ENCODE measurements around the gene HSPG2. TPM values are rescaled to one million over a fixed set of nuclear protein-coding genes. Genes with fewer than 3 reads are reported as not detected.
"Not testable (repeated sequence)": the region's sequence is repeated elsewhere in the genome, so short reads cannot be mapped to it uniquely, and the experiment has no call there.

The HSPG2 gene
- total RNA-seq, 1 donor from 2014 or later = 179 TPM

DNA sequence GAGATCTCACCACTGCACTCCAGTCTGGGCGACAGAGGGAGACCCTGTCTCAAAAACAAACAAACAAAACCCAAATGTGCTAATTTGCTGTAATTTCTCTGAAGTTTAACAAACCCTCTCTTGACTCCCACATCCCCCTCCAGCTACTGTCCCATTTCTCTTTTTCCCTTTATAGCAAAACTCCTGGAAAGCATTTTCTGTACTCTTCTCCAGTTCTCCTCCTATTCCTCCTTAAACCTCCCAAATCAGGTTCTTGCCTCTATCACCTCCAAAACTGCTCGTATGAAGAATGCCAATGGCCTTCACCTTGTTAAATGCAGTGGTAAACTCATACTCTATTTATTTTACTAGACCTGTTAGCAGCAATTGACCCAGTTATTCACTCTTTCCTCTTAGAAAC lies 150.5 kb downstream of the HSPG2 start:
- H3K27me3 ChIP-seq = no peaks in the 10 kb centered on the region
- TF ChIP-seq, protein P1, sequence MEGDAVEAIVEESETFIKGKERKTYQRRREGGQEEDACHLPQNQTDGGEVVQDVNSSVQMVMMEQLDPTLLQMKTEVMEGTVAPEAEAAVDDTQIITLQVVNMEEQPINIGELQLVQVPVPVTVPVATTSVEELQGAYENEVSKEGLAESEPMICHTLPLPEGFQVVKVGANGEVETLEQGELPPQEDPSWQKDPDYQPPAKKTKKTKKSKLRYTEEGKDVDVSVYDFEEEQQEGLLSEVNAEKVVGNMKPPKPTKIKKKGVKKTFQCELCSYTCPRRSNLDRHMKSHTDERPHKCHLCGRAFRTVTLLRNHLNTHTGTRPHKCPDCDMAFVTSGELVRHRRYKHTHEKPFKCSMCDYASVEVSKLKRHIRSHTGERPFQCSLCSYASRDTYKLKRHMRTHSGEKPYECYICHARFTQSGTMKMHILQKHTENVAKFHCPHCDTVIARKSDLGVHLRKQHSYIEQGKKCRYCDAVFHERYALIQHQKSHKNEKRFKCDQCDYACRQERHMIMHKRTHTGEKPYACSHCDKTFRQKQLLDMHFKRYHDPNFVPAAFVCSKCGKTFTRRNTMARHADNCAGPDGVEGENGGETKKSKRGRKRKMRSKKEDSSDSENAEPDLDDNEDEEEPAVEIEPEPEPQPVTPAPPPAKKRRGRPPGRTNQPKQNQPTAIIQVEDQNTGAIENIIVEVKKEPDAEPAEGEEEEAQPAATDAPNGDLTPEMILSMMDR (IDR thresholded peaks at IDR 0.05) = no peak
- TF ChIP-seq POLR2AphosphoS5 (IDR thresholded peaks at IDR 0.05; ENCODE audit: insufficient read depth in 1 of 2, low read depth in 1 of 2) (no peak), POLR2A (IDR thresholded peaks at IDR 0.05) (no peak)
- no peaks in the 10 kb centered on the region for H3K9me3 ChIP-seq
- H3K4me1 ChIP-seq = peaks cover 13% of the 10 kb centered on the region
- H3K36me3 ChIP-seq = no peaks in the 10 kb centered on the region
- intact Hi-C loops (cut with DNase I) = no loop called here
- no peak for DNase-seq (ENCODE audit: extremely low spot score in 2 of 2)
- H3K4me3 ChIP-seq = no peak overlapping the region
- no peak overlapping the region for H3K27ac ChIP-seq

DNA sequence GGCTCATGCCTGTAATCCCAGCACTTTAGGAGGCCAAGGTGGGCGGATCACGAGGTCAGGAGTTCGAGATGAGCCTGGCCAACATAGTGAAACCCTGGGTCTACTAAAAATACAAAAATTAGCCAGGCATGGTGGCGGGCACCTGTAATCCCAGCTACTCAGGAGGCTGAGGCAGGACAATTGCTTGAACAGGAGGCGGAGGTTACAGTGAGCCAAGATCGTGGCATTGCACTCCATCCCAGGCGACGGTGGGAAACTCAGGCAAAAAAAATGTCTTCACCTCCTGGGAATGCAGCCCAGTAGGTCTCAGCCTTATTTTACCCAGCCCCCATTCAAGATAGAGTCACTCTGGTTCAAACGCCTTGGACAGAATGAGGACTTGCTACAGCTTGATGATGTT lies 151.3 kb downstream of the HSPG2 start:
- H3K4me3 ChIP-seq; intact Hi-C loops (cut with DNase I); H3K36me3 ChIP-seq; DNase-seq (ENCODE audit: extremely low spot score in 2 of 2); H3K9me3 ChIP-seq; H3K27me3 ChIP-seq; H3K27ac ChIP-seq: not testable (repeated sequence)
- H3K4me1 ChIP-seq = peaks cover 22% of the 10 kb centered on the region

DNA sequence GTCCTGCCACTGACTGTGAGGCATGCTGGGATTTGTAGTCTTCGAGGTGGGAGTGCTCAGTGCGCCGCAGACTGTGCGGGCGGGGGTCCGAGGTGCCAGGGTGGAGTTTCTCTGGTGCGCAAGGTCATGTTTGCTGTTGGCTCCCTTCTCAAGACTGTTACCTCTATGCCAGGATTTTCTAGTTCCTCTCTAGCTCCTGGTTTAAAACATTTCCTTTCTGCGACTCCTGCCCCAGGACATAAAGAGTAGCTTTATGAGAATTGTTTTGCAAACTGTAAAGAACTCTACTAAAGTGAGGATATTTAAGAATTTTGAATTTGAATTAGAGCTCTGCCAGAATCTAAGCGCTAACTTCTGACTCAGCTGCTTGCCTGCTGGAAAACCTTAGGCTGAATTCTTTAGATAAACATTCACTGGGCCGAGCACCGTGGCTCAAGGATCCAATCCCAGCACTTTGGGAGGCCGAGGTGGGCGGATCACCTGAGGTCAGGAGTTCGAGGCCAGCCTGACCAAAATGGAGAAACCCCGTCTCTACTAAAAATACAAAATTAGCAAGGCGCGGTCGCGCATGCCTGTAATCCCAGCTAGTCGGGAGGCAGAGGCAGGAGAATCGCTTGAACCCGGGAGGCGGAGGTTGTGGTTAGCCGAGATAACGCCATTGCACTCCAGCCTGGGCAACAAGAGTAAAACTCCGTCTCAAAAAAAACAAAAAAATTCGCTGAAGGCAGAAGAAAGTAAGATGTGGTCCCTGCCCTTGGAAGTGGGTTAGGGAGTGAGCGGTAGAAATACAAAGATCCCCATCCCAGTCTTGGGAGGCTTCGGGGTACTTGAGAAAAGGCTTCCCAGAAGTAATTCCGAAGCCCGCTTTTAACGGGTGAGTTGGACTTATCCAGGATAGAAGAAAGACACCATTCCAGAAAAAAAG lies 153.2 kb downstream of the HSPG2 start:
- TF ChIP-seq POLR2AphosphoS5 (IDR thresholded peaks at IDR 0.05; ENCODE audit: insufficient read depth in 1 of 2, low read depth in 1 of 2) (no peak), POLR2A (IDR thresholded peaks at IDR 0.05) (no peak)
- no peaks in the 10 kb centered on the region for H3K27me3 ChIP-seq
- DNase-seq (ENCODE audit: extremely low spot score in 2 of 2) = no peak
- H3K4me3 ChIP-seq = peak overlapping the region; percentile 71 to 77
- peaks cover 33% of the 10 kb centered on the region for H3K4me1 ChIP-seq
- intact Hi-C loops (cut with DNase I) = no loop called here
- no peaks in the 10 kb centered on the region for H3K36me3 ChIP-seq
- no peaks in the 10 kb centered on the region for H3K9me3 ChIP-seq
- H3K27ac ChIP-seq = peak overlapping the region; percentile 99

- Histone ChIP-seq H3K27ac (peak within 1 kb of the TSS; percentile 99), H3K27me3 (no peaks in the 10 kb centered on the region), H3K4me3 (peak within 1 kb of the TSS; percentile 71 to 77), H3K9me3 (no peaks in the 10 kb centered on the region), H3K4me1 (peaks cover 29% of the 10 kb centered on the region), H3K36me3 (no peaks in the 10 kb centered on the region)
- peak; percentile 97 for DNase-seq (ENCODE audit: extremely low spot score in 2 of 2)
- intact Hi-C loops (cut with DNase I) = no loop called here
- TF ChIP-seq POLR2AphosphoS5 (IDR thresholded peaks at IDR 0.05; ENCODE audit: insufficient read depth in 1 of 2, low read depth in 1 of 2) = peak; percentile 94 to 99
- TF ChIP-seq, protein P1 (IDR thresholded peaks at IDR 0.05) = no peak
- peak in 1 of 2 donors; percentile 82 for TF ChIP-seq POLR2A (IDR thresholded peaks at IDR 0.05)
These were observed 154.0 kb downstream of the HSPG2 start, which contains the start of gene USP48 for GRCh38 chr1:21782868-21783678. TSS of gene USP48 (minus strand) at chr1:21783149. CDS start at chr1:21782957, 192 bp downstream.

DNA sequence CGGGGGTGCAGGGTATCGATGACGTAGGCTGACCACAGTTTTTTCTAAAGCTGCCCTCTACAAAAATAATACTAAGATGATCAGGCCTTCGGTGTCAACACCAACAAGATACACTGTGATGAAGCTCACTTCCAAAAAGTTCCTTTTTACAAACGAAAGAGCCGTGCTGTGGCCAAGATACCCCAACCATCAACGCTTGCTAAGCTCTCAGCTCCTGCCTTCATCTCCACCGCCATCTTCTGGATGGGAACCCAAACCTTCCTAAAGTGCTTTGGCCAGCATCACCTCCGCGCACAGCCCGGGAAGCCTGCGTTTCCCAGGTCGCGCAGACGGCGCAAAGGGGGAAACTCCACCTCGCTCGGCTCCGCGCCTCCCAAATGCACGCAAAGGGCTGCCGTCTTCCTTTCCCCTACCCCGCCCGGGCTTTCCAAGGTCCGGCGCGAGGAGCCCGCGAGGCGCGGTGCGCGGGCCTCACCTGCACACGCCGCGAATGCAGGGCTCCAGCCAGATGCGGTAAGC lies 154.7 kb downstream of the HSPG2 start:
- H3K36me3 ChIP-seq = no peaks in the 10 kb centered on the region
- DNase-seq (ENCODE audit: extremely low spot score in 2 of 2) = no peak
- no peaks in the 10 kb centered on the region for H3K9me3 ChIP-seq
- H3K4me1 ChIP-seq = peaks cover 29% of the 10 kb centered on the region
- H3K27ac ChIP-seq = peak overlapping the region; percentile 99
- TF ChIP-seq POLR2A (IDR thresholded peaks at IDR 0.05) = no peak
- TF ChIP-seq, protein P1 (IDR thresholded peaks at IDR 0.05) = no peak
- no peak for TF ChIP-seq POLR2AphosphoS5 (IDR thresholded peaks at IDR 0.05; ENCODE audit: insufficient read depth in 1 of 2, low read depth in 1 of 2)
- intact Hi-C loops (cut with DNase I) = no loop called here
- H3K4me3 ChIP-seq = peak overlapping the region; percentile 71 to 77
- no peaks in the 10 kb centered on the region for H3K27me3 ChIP-seq
